ENCODE measurements around the gene PNP. TPM values are rescaled to one million over a fixed set of nuclear protein-coding genes. Genes with fewer than 3 reads are reported as not detected.

The PNP gene
- total RNA-seq, 1 experiment from 2014 or later: 97.0 TPM

DNA sequence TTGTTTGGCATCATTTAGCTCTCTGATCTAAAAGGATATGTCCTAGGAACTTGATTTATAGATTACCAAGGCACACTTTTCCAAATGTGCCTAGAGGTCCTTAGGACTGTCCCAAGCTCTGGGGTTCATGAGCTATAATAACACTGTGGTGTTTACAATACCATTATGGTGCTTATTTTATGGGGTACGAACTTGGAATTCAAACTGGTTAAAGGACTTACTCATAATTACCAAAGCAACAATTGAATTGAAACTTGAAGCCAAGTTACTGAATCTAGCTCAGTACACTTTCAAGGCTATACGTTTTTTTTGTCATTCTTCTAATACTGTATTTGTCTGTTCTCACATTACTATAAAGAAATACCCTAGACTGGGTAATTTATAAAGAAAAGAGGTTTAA, 46.3 kb upstream of the PNP start:
- no peak for DNase-seq (ENCODE audit: low spot score)
- Histone ChIP-seq H3K4me1 (ENCODE audit: insufficient read depth, low read length, poor library complexity, severe bottlenecking) (no peaks in the 10 kb centered on the region), H3K4me3 (ENCODE audit: low read depth, low read length, poor library complexity, severe bottlenecking) (no peak overlapping the region), H3K27ac (ENCODE audit: low read depth, low read length, poor library complexity, severe bottlenecking) (no peak overlapping the region), H3K9me3 (ENCODE audit: low read depth, low read length, poor library complexity, severe bottlenecking) (no peaks in the 10 kb centered on the region), H3K27me3 (replicated peaks; ENCODE audit: insufficient read depth, low read depth, low read length, poor library complexity) (no peaks in the 10 kb centered on the region), H3K36me3 (ENCODE audit: insufficient read depth, low read length, poor library complexity, severe bottlenecking) (no peaks in the 10 kb centered on the region)
- BruUV-seq (replicated peaks): no TSS peak
- POLR2A ChIA-PET (ENCODE audit: low non-redundant PET): no interaction called here
- TF ChIP-seq, protein P1, sequence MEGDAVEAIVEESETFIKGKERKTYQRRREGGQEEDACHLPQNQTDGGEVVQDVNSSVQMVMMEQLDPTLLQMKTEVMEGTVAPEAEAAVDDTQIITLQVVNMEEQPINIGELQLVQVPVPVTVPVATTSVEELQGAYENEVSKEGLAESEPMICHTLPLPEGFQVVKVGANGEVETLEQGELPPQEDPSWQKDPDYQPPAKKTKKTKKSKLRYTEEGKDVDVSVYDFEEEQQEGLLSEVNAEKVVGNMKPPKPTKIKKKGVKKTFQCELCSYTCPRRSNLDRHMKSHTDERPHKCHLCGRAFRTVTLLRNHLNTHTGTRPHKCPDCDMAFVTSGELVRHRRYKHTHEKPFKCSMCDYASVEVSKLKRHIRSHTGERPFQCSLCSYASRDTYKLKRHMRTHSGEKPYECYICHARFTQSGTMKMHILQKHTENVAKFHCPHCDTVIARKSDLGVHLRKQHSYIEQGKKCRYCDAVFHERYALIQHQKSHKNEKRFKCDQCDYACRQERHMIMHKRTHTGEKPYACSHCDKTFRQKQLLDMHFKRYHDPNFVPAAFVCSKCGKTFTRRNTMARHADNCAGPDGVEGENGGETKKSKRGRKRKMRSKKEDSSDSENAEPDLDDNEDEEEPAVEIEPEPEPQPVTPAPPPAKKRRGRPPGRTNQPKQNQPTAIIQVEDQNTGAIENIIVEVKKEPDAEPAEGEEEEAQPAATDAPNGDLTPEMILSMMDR (conservative IDR thresholded peaks at IDR 0.05; ENCODE audit: low read depth, low read length): no peak
- TF ChIP-seq EZH2 (IDR thresholded peaks at IDR 0.05; ENCODE audit: borderline replicate concordance, low read depth, low read length, poor library complexity, severe bottlenecking): no peak
- CTCF ChIA-PET: no interaction called here
- intact Hi-C loops (cut with micrococcal nuclease; ENCODE audit: unreplicated experiment): no loop called here

DNA sequence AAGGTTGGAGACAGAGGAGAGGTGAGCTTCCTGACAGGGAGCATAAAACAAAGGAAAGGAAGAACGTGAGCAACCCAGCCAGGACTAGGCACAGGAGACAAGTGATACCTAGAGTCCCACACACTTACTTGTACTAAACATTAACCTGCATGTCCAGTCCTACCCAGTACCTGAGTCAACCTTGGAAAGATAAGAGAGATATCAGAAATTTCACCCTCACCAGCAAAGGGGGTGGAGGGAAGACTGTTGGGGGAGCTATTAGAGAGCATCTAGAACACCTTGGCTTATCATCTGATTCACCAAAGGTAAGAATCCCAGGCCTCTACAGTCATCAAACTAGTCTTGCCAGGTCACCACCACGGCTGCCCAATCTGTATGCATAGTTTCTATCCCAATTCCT, 44.4 kb upstream of the PNP start:
- POLR2A ChIA-PET (ENCODE audit: low non-redundant PET): no interaction called here
- Histone ChIP-seq H3K36me3 (ENCODE audit: insufficient read depth, low read length, poor library complexity, severe bottlenecking) (no peaks in the 10 kb centered on the region), H3K9me3 (ENCODE audit: low read depth, low read length, poor library complexity, severe bottlenecking) (no peaks in the 10 kb centered on the region), H3K27ac (ENCODE audit: low read depth, low read length, poor library complexity, severe bottlenecking) (no peak overlapping the region), H3K4me1 (ENCODE audit: insufficient read depth, low read length, poor library complexity, severe bottlenecking) (no peaks in the 10 kb centered on the region), H3K27me3 (replicated peaks; ENCODE audit: insufficient read depth, low read depth, low read length, poor library complexity) (no peaks in the 10 kb centered on the region), H3K4me3 (ENCODE audit: low read depth, low read length, poor library complexity, severe bottlenecking) (no peak overlapping the region)
- CTCF ChIA-PET: no interaction called here
- BruUV-seq (replicated peaks): no TSS peak
- no peak for TF ChIP-seq EZH2 (IDR thresholded peaks at IDR 0.05; ENCODE audit: borderline replicate concordance, low read depth, low read length, poor library complexity, severe bottlenecking)
- TF ChIP-seq, protein P1 (conservative IDR thresholded peaks at IDR 0.05; ENCODE audit: low read depth, low read length): no peak
- DNase-seq (ENCODE audit: low spot score): no peak
- intact Hi-C loops (cut with micrococcal nuclease; ENCODE audit: unreplicated experiment): no loop called here

DNA sequence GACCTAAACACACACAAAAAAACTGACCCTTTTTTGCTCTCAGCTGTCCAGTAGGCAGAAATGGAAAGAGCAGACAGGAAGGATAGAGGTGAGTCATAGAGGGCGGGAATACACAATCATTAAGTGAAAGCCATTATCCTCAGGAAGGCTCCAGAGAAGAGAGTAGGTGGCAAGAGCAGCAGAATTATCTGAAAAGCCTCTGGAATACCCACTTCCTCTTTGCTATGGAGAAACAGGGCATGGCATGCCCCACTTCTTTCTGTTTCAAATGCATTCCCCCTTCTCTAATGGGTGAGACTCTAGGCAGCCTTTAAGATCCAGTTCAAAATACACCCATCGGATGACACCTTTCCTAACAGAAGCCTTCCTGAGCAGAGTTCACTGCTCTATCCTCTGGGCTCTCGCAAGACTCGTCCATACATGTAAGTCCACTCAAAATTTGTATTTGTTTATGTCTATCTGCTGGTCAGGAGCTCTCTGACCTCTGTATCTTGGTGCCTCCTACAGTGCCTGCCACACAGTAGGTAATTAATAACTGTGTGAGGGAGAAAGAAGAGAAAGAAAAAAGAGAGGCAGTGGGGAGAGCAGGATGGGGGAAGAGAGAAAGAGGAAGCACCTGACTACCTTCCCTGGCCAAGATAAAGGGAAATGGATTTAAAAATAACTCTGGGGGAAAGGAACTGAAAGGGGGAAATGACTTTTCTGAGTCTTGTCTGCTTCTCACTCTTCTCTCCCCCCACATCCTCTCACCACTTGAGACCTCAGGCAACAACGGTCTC, 41.8 kb upstream of the PNP start:
- CTCF ChIA-PET: no interaction called here
- TF ChIP-seq, protein P1 (conservative IDR thresholded peaks at IDR 0.05; ENCODE audit: low read depth, low read length): no peak
- no peak for TF ChIP-seq EZH2 (IDR thresholded peaks at IDR 0.05; ENCODE audit: borderline replicate concordance, low read depth, low read length, poor library complexity, severe bottlenecking)
- Histone ChIP-seq H3K4me1 (ENCODE audit: insufficient read depth, low read length, poor library complexity, severe bottlenecking) (no peaks in the 10 kb centered on the region), H3K27ac (ENCODE audit: low read depth, low read length, poor library complexity, severe bottlenecking) (no peak overlapping the region), H3K27me3 (replicated peaks; ENCODE audit: insufficient read depth, low read depth, low read length, poor library complexity) (no peaks in the 10 kb centered on the region), H3K4me3 (ENCODE audit: low read depth, low read length, poor library complexity, severe bottlenecking) (no peak overlapping the region), H3K9me3 (ENCODE audit: low read depth, low read length, poor library complexity, severe bottlenecking) (no peaks in the 10 kb centered on the region), H3K36me3 (ENCODE audit: insufficient read depth, low read length, poor library complexity, severe bottlenecking) (no peaks in the 10 kb centered on the region)
- POLR2A ChIA-PET (ENCODE audit: low non-redundant PET): no interaction called here
- BruUV-seq (replicated peaks): no TSS peak
- peak; percentile 48 for DNase-seq (ENCODE audit: low spot score)
- intact Hi-C loops (cut with micrococcal nuclease; ENCODE audit: unreplicated experiment): no loop called here

Measured in A673 (cell line).